ENCODE measurements around the gene GAP43.

GRCh38 chr3:115627180-115628074, 4.1 kb downstream of the GAP43 start:
- no peak for TF ChIP-seq POLR2A (IDR thresholded peaks at IDR 0.05)
- no peak for TF ChIP-seq CTCF (IDR thresholded peaks at IDR 0.05)

Data from adrenal gland (tissue), 5 donors.